RWPE2 (cell line): Measurements from ENCODE around the gene COL4A2.
A peak's percentile ranks its signal among the peaks of the same experiment; 100 is the strongest.

ENCODE experiments used
- ATAC-seq: fragments of 200-7000 bp; cut with Tn5 transposase; 3 replicates; pipeline ENCODE4 v1.9.1; 2021; ENCODE audit warnings: low read depth
- DNase-seq: peaks from one replicate; pipeline ENCODE4 v3.0.0-alpha.2; 2020; ENCODE audit warnings: low spot score
- H3K27ac ChIP-seq: fragments of 450-650 bp; 2 replicates; pipeline ENCODE4 v1.5.1; 2017; ENCODE audit warnings: mild to moderate bottlenecking; ENCODE audit not compliant: poor library complexity, severe bottlenecking
- H3K27me3 ChIP-seq: fragments of 250-450 bp; sonication (Bioruptor Pico); 2 replicates; pipeline ENCODE4 v1.5.1; 2021; ENCODE audit warnings: mild to moderate bottlenecking, moderate library complexity; ENCODE audit not compliant: insufficient read depth, poor library complexity, severe bottlenecking
- H3K36me3 ChIP-seq: fragments of 250-450 bp; sonication (Bioruptor Pico); 2 replicates; pipeline ENCODE4 v1.5.1; 2020; ENCODE audit warnings: low read depth, mild to moderate bottlenecking, moderate library complexity
- H3K4me1 ChIP-seq: fragments of 250-450 bp; sonication (Bioruptor Pico); 2 replicates; pipeline ENCODE4 v1.5.1; 2021; ENCODE audit warnings: mild to moderate bottlenecking, moderate library complexity; ENCODE audit not compliant: insufficient read depth, poor library complexity, severe bottlenecking
- H3K4me3 ChIP-seq: fragments of 250-450 bp; sonication (Bioruptor Pico); 2 replicates; pipeline ENCODE4 v1.5.1; 2021; ENCODE audit warnings: mild to moderate bottlenecking, moderate library complexity; ENCODE audit not compliant: severe bottlenecking
- H3K9me3 ChIP-seq: fragments of 250-450 bp; sonication (Bioruptor Pico); 2 replicates; pipeline ENCODE4 v1.5.1; 2021; ENCODE audit warnings: mild to moderate bottlenecking, moderate library complexity; ENCODE audit not compliant: severe bottlenecking
- TF ChIP-seq, protein P1 (sequence below): fragments of 450-650 bp; IDR thresholded peaks from one replicate; pipeline ENCODE4 v1.5.1; 2017; ENCODE audit warnings: mild to moderate bottlenecking, moderate library complexity; ENCODE audit not compliant: poor library complexity, severe bottlenecking

Gene COL4A2

DNA sequence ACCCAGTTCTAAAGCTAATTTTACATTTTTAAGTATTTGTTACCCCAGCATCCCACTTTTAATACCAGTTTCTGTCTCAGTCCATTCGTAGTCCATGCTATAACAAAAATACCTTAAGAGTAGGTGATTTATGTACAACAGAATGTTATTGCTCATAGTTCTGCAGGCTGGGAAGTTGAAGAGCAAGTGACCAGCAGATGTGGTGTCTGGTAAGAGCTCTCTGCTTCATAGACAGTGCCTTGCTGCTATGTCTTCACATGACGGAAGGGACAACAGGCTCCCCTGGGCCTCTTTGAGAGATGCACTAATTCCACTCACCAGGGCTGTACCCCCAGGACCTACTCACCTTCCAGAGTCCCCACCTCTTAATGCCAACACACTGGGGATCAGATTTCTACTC lies 96.6 kb downstream of the COL4A2 start:
- TF ChIP-seq, protein P1, sequence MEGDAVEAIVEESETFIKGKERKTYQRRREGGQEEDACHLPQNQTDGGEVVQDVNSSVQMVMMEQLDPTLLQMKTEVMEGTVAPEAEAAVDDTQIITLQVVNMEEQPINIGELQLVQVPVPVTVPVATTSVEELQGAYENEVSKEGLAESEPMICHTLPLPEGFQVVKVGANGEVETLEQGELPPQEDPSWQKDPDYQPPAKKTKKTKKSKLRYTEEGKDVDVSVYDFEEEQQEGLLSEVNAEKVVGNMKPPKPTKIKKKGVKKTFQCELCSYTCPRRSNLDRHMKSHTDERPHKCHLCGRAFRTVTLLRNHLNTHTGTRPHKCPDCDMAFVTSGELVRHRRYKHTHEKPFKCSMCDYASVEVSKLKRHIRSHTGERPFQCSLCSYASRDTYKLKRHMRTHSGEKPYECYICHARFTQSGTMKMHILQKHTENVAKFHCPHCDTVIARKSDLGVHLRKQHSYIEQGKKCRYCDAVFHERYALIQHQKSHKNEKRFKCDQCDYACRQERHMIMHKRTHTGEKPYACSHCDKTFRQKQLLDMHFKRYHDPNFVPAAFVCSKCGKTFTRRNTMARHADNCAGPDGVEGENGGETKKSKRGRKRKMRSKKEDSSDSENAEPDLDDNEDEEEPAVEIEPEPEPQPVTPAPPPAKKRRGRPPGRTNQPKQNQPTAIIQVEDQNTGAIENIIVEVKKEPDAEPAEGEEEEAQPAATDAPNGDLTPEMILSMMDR = no peak
- DNase-seq (no peak), ATAC-seq (peak; percentile 24; the same call in 1 of the 3 replicates)
- H3K4me1 ChIP-seq = peaks cover 13% of the 10 kb centered on the region
- H3K27ac ChIP-seq = peak overlapping the region; percentile 78
- 0 out of 2 replicates have a peak, but pooled peaks cover 5% of the 10 kb centered on the region for H3K36me3 ChIP-seq
- no peaks in the 10 kb centered on the region for H3K27me3 ChIP-seq
- H3K9me3 ChIP-seq = no peaks in the 10 kb centered on the region
- no peak overlapping the region for H3K4me3 ChIP-seq

DNA sequence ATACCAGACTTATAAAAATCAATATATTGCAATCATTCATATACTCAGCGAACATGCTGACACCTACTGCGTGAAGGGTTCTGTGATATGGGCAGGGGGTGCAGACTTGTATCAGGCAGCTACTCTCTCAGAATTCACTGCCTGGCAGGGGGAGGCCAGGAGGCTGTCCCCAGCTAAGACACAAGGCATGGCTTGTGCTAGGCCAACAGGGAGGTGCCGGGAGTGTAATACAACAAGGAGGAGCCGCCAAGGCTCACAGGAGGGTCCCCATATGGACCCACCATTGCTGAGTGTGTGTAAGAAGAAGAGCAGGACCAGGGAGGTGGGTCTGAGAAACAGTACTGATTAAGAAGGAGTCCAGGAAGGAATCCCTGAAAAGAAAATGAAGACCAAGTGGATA lies 97.2 kb downstream of the COL4A2 start:
- TF ChIP-seq, protein P1 = no peak
- H3K4me1 ChIP-seq = peaks cover 17% of the 10 kb centered on the region
- H3K27ac ChIP-seq = peak overlapping the region; percentile 78

DNA sequence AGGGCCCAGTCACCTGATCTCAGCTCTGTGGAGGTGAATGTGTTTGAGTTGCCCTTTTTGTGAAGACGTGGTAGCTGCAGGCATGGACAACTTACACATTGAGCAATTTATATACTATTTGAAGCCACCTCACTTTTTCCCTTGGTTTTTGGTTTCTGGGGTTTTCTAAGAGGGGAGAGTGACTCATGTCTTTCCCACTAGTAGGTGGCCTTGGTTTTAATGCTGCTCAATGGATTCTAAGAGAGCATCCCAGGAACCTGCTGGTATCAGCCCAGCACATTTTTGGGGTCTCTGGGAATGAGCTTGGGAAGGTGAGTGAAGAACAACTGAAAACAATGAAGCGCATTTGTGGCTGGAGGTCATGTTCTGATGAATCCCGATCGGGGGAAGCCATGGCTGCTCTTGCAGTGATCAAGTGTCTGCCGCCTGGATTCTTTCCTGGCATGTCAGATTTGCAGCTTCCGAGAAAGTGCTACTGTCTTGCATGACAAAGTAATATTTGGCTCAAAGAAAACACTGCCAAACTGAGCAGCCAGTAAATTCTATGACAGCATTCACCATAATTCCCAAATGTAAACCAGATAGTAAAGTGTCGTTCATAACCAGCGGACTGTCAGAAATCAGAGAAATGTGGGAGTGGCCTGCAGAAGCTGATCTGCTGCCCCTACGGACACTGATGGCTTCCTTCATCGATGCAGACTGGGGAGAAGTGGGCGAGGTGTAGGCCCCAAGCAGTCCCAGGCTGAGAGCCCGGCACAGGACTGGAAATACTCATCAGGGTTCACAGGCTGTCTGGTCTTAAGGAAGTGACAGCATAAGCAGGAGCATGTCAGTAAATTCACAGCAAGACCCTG lies 98.7 kb downstream of the COL4A2 start:
- Histone ChIP-seq H3K9me3 (no peaks in the 10 kb centered on the region), H3K4me1 (peaks cover 25% of the 10 kb centered on the region), H3K27me3 (no peaks in the 10 kb centered on the region), H3K4me3 (no peak overlapping the region), H3K36me3 (no peaks in the 10 kb centered on the region), H3K27ac (peak overlapping the region; percentile 78)
- DNase-seq = no peak
- ATAC-seq = no peak
- TF ChIP-seq, protein P1 = no peak

More for the DNA sequence above, 97.2 kb downstream of the COL4A2 start:
- no peak for ATAC-seq
- Histone ChIP-seq H3K36me3 (0 out of 2 replicates have a peak, but pooled peaks cover 5% of the 10 kb centered on the region), H3K4me3 (no peak overlapping the region), H3K27me3 (no peaks in the 10 kb centered on the region), H3K9me3 (no peaks in the 10 kb centered on the region)
- DNase-seq = no peak

DNA sequence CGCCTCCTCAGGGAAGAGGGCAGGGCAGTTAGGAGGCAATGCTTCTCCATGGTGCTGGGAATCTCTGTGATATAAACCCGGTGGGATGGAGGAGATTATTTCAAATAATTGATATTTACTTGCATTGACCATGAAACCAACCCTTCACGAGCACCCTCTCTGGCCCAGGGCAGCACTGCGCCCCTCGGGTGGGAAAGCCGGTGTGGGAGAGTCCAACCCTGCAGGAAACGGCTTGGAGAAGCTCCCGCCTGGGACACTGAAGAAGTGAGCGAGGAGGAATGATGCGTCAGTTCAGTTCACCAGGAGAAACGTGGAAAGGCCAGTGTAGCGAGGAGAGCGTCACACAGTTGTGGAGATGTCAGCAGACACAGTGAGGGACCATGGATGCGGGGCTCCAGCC lies 99.9 kb downstream of the COL4A2 start:
- DNase-seq = no peak
- peaks cover 35% of the 10 kb centered on the region for H3K4me1 ChIP-seq

More for the DNA sequence above, 99.9 kb downstream of the COL4A2 start:
- no peak overlapping the region for H3K4me3 ChIP-seq
- TF ChIP-seq, protein P1 = no peak
- H3K27ac ChIP-seq = peak overlapping the region; percentile 78
- no peaks in the 10 kb centered on the region for H3K36me3 ChIP-seq
- ATAC-seq = no peak
- no peaks in the 10 kb centered on the region for H3K9me3 ChIP-seq
- no peaks in the 10 kb centered on the region for H3K27me3 ChIP-seq
